Testis (tissue), 3 donors: ENCODE results near the gene ACSF2. TPM values are rescaled to one million over a fixed set of nuclear protein-coding genes. Genes with fewer than 3 reads are reported as not detected.

Experiments used
- DNase-seq: peaks from one replicate; pipeline ENCODE4 v3.0.0-alpha.2; 2019
- H3K27ac ChIP-seq, 2 donors: fragments of 200-600 bp; sonication (generic); one replicate each; pipeline ENCODE4 v1.5.1; 2019
- H3K27me3 ChIP-seq: fragments of 200-600 bp; sonication (generic); one replicate; pipeline ENCODE4 v1.5.1; 2019
- H3K36me3 ChIP-seq: fragments of 200-600 bp; sonication (generic); one replicate; pipeline ENCODE4 v1.5.1; 2017; ENCODE audit warnings: low read depth; ENCODE audit errors: missing control alignments
- H3K4me1 ChIP-seq: fragments of 200-600 bp; sonication (generic); one replicate; pipeline ENCODE4 v1.5.1; 2019
- H3K4me3 ChIP-seq, 2 donors: fragments of 200-600 bp; sonication (generic); one replicate each; pipeline ENCODE4 v1.5.1; 2017 to 2019
- H3K9me3 ChIP-seq: fragments of 200-600 bp; sonication (generic); one replicate; pipeline ENCODE4 v1.5.1; 2017
- POLR2A ChIP-seq: fragments of 450-650 bp; IDR thresholded peaks from one replicate; pipeline ENCODE4 v1.6.1; 2017; ENCODE audit warnings: antibody characterized with exemption, mild to moderate bottlenecking, moderate library complexity
- WGBS, 2 donors: methylation state at CpG; one replicate each; pipeline ENCODE4 v1.1.5; 2018; 5-methylcytosine and 5-hydroxymethylcytosine counted together
- intact Hi-C: fragments of 100-400 bp; cut with DNase I; formaldehyde crosslinking; loops from one replicate; pipeline ENCODE4 v1.15.1; 2023; ENCODE audit warnings: low total_unique reads
- polyA plus RNA-seq: library from polyadenylated mRNA; stranded (reverse); fragments of 350-450 nt; fragmentation: Illumina TruSeq; extraction: RNeasy Lipid Tissue Mini Kit (QIAGEN cat#74804); gene quantifications from one replicate; pipeline ENCODE4 v1.2.3, GENCODE V29; 2014; ENCODE audit warnings: low read depth, low replicate concordance; ENCODE audit not compliant: insufficient read depth
- total RNA-seq, 2 donors: library from RNA; depleted of rRNA; stranded (reverse); fragments of >200 nt; gene quantifications; one replicate each; pipeline ENCODE4 v1.2.3, GENCODE V29; 2016
- TF ChIP-seq, protein P1 (sequence below), 3 experiments: fragments of 450-650 bp in 2 of 3; fragments of 200-600 bp in 1 of 3; sonication (generic) in 1 of 3; IDR thresholded peaks; one replicate each; pipeline ENCODE4 v1.5.1; 2016 to 2019; ENCODE audit warnings: antibody characterized with exemption in 3 of 3, mild to moderate bottlenecking in 2 of 3, moderate library complexity in 1 of 3

The ACSF2 gene
- total and polyA plus RNA-seq, 3 donors from 2014 or later, result 37.7 to 60.1 (median 39.4) TPM

- DNase-seq, result no peak
- H3K4me3 ChIP-seq, result no peak overlapping the region
- no peak for TF ChIP-seq POLR2A
- TF ChIP-seq, protein P1, sequence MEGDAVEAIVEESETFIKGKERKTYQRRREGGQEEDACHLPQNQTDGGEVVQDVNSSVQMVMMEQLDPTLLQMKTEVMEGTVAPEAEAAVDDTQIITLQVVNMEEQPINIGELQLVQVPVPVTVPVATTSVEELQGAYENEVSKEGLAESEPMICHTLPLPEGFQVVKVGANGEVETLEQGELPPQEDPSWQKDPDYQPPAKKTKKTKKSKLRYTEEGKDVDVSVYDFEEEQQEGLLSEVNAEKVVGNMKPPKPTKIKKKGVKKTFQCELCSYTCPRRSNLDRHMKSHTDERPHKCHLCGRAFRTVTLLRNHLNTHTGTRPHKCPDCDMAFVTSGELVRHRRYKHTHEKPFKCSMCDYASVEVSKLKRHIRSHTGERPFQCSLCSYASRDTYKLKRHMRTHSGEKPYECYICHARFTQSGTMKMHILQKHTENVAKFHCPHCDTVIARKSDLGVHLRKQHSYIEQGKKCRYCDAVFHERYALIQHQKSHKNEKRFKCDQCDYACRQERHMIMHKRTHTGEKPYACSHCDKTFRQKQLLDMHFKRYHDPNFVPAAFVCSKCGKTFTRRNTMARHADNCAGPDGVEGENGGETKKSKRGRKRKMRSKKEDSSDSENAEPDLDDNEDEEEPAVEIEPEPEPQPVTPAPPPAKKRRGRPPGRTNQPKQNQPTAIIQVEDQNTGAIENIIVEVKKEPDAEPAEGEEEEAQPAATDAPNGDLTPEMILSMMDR (IDR thresholded peaks at IDR 0.05), result no peak
- H3K9me3 ChIP-seq, result no peaks in the 10 kb centered on the region
- H3K4me1 ChIP-seq, result no peaks in the 10 kb centered on the region
- H3K27me3 ChIP-seq, result no peaks in the 10 kb centered on the region
- 84 to 95% methylated on average over 6 to 9 of the region's 9 CpGs for WGBS, 2 donors
- intact Hi-C loops, result no loop called here
- no peak overlapping the region for H3K27ac ChIP-seq
- no peaks in the 10 kb centered on the region for H3K36me3 ChIP-seq
Observed at GRCh38 chr17:50502301-50502990, 76.4 kb downstream of the ACSF2 start.

DNA sequence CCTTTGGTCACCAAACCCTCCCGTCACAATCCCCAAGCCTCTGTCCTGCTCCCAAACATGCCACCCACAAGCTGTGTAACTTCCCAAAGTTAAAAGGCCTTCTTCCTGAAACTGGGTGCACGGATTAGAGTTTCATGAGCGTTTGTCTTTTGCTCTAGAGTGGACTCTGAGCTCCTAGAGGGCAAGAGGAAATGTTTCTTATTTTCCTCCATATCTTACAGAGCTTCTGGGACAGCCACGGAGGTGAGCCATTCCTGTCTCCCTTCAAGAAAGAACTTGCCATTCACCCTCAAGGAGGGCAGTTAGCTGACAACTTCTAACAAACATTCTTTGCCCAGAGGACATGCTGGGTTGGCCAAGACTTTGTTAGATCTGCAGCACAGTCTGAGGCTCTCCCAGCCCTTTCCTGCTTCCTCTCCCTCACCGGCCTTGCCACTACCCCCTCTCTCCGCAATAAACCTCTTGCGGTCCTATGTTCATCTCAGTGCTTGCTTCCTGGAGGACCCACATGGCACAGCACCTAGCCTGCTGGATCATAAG is 79.6 kb downstream of the ACSF2 start:
- intact Hi-C loops, result no loop called here
- Histone ChIP-seq H3K27ac (no peak overlapping the region), H3K4me3 (no peak overlapping the region), H3K9me3 (no peaks in the 10 kb centered on the region), H3K36me3 (no peaks in the 10 kb centered on the region), H3K4me1 (peaks cover 15% of the 10 kb centered on the region), H3K27me3 (no peaks in the 10 kb centered on the region)
- 78 to 80% methylated on average over 7 of the region's 7 CpGs for WGBS, 2 donors
- DNase-seq, result no peak
- TF ChIP-seq, protein P1 (IDR thresholded peaks at IDR 0.05), result no peak
- TF ChIP-seq POLR2A, result no peak

DNA sequence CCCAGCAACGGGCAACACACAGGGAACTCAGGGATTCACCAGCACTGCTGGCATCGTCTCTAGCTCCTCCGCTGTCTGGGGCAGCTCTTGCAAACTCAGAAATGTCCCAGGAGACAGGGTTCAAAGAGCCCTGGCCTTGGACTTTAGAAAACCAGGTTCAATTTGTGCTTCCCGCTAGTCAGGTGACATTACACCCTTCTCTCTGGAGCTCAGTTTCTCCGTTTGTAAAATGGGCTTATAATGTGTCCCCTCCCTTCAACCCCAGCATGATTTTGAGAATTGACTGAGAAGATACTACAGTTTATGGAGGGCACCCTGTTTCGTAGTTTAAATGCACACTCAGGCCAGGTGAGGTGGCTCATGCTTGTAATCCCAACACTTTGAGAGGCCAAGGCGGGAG is 80.3 kb downstream of the ACSF2 start:
- no peaks in the 10 kb centered on the region for H3K9me3 ChIP-seq
- DNase-seq, result no peak
- no peaks in the 10 kb centered on the region for H3K27me3 ChIP-seq
- peaks cover 21% of the 10 kb centered on the region for H3K4me1 ChIP-seq
- intact Hi-C loops, result no loop called here
- 79% methylated on average over 4 to 7 of the region's 7 CpGs for WGBS, 2 donors
- H3K27ac ChIP-seq, result no peak overlapping the region
- H3K4me3 ChIP-seq, result no peak overlapping the region
- no peaks in the 10 kb centered on the region for H3K36me3 ChIP-seq
- no peak for TF ChIP-seq POLR2A
- TF ChIP-seq, protein P1 (IDR thresholded peaks at IDR 0.05), result no peak

GRCh38 chr17:50507871-50508572 is 82.0 kb downstream of the ACSF2 start, which contains the start of gene MYCBPAP:
TSS of gene MYCBPAP (plus strand) at chr17:50508439. CDS start at chr17:50508675, 236 bp downstream.
- Histone ChIP-seq H3K27ac (peak within 1 kb of the TSS; percentile 88 to 94), H3K4me1 (peaks cover 28% of the 10 kb centered on the region), H3K36me3 (no peaks in the 10 kb centered on the region), H3K27me3 (no peaks in the 10 kb centered on the region), H3K9me3 (no peaks in the 10 kb centered on the region), H3K4me3 (peak within 1 kb of the TSS; percentile 66 to 69)
- intact Hi-C loops, result no loop called here
- DNase-seq, result peak; percentile 92
- WGBS, 2 donors, result 20 to 52% methylated on average over 13 to 50 of the region's 66 CpGs
- no peak for TF ChIP-seq POLR2A
- TF ChIP-seq, protein P1 (IDR thresholded peaks at IDR 0.05), result peak in 1 of 3 experiments; percentile 9
